Measurements from ENCODE around the gene BHLHE23. TPM values are rescaled to one million over a fixed set of nuclear protein-coding genes. Genes with fewer than 3 reads are reported as not detected.

Gene BHLHE23
- total RNA-seq, 1 donor from 2014 or later: not detected

GRCh38 chr20:62975251-62975760 is 31.5 kb downstream of the BHLHE23 start:
- no peak for DNase-seq (ENCODE audit: low read depth)

GRCh38 chr20:62972845-62973745 is 33.7 kb downstream of the BHLHE23 start:
- no peak for DNase-seq (ENCODE audit: low read depth)

GRCh38 chr20:62971950-62972844 is 34.6 kb downstream of the BHLHE23 start:
- peak; percentile 76 for DNase-seq (ENCODE audit: low read depth)

DNA sequence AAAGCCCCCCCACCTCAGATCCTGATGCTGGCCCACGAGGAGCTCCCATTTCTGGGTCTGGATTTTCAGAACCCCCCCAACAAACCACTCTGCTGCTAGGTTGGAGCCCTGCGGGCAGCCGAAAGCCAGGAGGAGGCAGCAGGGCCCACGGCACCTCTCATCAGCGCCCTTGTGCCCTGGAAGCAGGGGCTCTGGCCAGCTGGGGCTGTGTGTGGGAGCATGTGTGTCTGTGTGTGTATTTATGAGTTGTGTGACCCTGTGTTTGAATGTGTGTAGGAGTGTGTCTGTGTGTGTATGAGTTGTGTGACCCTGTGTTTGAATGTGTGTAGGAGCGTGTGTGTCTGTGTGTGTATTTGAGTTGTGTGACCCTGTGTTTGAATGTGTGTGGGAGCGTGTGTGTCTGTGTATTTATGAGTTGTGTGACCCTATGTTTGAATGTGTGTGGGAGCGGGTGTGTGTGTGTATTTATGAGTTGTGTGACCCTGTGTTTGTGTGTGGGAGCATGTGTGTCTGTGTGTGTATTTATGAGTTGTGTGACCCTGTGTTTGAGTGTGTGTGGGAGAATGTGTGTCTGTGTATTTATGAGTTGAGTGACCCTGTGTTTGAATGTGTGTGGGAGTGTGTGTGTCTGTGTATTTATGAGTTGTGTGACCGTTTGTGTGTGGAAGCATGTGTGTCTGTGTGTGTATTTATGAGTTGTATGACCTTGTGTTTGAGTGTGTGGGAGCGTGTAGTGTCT is 35.4 kb downstream of the BHLHE23 start:
- DNase-seq (ENCODE audit: low read depth): no peak

DNA sequence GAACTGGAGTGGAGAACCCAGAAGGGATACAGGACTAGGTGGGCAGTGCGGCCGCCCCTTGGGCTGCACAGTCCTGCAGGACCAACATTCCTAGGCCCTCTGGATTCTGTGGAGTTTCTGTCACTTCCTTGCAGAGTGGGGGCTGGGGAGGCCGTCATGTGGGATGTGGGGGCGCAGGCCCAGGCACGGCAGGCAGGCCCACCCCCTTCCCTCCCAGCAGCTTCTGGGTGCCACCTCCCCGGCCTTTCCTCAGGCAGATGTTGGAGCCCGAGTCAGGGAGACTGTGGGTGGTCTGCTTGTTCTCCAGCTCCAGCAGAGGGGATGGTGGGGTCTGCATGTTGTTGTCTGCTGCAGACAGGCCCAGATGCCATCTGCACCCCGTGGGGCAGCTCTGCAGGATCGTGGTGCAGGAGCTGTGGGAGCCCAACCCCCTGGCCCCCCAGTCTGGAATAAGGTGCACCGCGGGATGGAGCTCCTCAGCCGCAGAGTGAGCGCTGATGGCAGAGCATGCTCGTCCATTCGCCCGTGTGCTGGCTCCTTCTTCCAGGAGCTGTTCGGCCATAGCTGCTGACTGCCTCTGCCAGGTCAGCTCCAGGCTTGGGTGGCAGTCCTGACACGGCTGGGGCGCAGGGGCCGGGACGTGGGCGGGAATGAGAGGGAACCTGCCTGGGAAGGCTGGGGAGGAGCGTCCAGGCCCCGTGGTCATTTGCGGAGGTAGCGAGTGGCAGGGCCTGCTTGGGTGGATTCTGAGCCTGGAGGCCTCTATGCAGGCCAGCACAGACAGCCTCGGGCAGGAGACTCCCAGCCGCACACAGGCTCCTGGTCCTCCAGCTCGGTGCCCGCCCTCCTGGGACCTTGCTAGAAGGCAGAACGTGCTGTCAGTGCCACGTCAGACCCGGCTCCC is 36.2 kb downstream of the BHLHE23 start:
- no peak for DNase-seq (ENCODE audit: low read depth)

DNA sequence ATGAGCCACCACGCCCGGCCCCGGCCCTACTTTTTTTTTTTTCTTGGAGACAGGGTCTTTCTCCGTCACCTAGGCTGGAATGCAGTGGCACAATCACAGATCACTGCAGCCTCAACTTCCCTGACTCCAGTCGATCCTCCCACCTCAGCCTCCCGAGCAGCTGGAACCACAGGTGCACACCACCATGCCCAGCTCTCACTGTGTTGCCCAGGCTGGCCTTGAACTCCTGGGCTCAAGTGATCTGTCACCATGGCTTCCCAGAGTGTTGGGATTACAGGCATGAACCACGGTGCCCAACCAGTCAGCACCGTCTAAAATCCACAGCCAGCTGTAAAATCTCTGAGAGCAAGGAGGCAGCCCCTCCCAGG is 36.8 kb downstream of the BHLHE23 start:
- no peak for DNase-seq (ENCODE audit: low read depth)

- DNase-seq (ENCODE audit: low read depth): no peak
Observed at GRCh38 chr20:62969179-62969760, 37.5 kb downstream of the BHLHE23 start.

DNA sequence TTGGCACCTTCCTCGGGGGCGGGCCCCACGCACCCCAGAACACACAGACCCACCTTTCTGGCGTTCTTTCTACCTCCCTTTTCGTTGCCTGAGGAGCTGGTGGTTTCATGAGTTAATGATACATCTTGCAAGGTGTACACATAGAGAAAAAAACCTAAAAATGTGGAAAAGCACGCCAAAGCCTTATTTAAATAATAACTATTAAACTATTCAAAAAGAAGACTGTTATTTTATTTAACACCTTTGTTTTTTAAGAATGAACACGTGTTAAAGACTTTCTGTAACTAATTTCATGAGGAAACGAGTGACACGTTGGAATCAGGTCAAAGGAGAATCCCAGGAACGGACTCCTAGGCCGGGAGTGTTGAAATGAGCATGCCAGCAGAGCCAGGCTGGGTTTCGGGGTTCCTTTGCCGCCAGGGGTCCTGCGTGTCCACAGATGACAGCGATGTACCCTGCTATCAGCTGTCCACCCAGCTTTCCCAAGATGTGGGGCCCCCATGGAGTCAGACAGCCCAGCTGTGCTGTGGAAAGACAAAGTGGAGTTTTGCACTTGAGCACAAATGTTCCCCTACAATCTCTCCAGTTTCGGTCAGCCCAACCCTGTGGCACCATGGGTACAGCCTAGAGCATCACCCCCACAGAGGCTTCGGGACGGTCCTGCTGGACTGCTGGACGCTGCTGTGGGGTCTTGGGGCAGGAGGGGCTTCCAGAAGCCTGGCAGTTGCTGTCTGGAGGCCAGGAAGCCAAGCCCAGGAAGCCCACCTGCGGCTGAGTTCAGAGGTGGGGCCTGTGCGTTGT is 38.2 kb downstream of the BHLHE23 start:
- DNase-seq (ENCODE audit: low read depth): no peak

DNA sequence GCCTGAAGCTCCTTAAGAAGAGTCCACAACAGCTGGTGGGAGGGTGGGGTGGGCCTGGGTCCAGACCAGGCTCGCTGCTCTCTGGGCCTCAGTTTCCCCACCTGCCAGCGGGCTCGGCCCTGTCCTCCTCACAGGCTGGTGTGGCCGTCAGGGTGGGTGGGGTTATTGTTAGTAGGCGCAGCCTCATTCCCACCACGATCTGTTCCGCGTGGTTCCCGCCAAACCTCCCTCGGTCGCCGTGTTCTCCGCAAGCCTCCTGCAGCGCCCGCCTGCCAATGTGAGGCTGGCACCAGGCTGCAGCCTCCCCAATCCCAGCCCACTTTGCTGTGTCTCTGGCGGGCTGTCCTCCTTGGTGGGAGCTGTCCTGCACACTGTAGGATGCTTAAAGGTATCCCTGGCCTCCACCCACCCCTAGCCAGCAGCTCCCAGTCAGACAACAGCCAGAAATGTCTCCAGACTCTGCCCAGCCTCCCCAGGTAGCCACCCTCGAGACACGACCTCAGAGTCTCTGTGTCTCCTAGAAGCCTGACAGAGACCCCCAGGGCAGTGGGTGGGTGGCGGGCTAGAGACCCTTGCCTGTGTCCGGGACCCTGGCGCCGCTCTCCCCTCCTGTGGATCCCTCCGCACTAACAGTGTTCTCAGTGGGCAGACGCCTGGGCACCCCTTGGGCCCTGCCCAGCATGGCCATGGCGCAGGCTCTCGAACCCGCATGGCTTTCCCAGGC is 39.0 kb downstream of the BHLHE23 start:
- no peak for DNase-seq (ENCODE audit: low read depth)

DNA sequence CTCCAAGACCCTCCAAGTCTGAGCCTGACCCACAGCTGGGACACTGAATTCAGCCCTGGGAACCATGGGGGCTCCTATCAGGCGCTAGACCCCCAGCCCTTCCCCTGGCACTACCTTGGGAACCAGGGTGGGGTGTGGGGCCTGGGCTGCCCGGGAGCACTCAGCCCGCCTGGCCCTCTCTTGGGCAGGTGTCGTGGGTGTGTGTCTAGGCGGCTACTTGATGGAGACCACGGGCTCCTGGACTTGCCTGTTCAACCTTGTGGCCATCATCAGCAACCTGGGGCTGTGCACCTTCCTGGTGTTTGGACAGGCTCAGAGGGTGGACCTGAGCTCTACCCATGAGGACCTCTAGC is 39.6 kb downstream of the BHLHE23 start:
- no peak for DNase-seq (ENCODE audit: low read depth)

DNA sequence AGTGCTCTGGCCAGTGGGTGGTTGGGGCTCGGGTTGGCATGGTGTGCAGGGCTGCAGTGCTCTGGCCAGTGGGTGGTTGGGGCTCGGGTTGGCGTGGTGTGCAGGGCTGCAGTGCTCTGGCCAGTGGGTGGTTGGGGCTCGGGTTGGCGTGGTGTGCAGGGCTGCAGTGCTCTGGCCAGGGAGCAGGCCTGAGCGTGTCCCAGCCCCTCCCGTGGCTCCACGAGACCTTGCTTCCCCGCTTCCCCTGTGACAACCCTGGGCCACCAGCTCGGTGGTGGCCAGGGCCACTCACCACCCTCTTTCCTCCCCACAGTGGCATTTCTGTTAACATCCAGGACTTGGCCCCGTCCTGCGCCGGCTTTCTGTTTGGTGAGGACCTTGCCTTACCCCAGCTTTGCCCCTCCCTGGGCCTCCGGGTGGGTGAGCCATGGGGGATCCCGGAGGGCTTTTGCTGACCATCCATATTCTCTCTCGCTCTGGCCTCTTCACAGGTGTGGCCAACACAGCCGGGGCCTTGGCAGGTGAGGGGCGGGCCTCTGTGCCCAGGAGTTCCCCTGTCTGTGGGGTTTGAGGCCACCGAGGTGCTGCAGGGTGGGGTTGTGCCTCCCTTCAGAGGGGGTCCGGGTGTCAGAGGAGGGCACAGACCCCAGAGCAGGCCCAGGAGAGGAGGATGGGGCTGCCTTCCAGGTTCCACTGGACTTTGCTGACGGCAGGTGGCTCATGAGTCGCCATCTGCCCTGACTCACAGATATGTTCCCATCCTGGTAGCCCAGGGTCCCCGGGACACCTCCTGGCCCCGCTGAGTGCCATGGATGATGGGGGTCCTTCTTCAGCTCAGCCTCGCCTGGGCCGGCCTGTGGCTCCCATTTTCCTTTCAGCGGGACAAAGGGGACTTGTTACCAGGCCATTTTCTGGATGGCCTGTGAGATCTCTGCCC is 40.3 kb downstream of the BHLHE23 start:
- DNase-seq (ENCODE audit: low read depth): no peak

- DNase-seq (ENCODE audit: low read depth): no peak
Observed at GRCh38 chr20:62965363-62965771, 41.4 kb downstream of the BHLHE23 start.

GRCh38 chr20:62964700-62965099 is 42.1 kb downstream of the BHLHE23 start:
- DNase-seq (ENCODE audit: low read depth): no peak

- no peak for DNase-seq (ENCODE audit: low read depth)
Observed at GRCh38 chr20:62963614-62964397, 43.0 kb downstream of the BHLHE23 start.

DNA sequence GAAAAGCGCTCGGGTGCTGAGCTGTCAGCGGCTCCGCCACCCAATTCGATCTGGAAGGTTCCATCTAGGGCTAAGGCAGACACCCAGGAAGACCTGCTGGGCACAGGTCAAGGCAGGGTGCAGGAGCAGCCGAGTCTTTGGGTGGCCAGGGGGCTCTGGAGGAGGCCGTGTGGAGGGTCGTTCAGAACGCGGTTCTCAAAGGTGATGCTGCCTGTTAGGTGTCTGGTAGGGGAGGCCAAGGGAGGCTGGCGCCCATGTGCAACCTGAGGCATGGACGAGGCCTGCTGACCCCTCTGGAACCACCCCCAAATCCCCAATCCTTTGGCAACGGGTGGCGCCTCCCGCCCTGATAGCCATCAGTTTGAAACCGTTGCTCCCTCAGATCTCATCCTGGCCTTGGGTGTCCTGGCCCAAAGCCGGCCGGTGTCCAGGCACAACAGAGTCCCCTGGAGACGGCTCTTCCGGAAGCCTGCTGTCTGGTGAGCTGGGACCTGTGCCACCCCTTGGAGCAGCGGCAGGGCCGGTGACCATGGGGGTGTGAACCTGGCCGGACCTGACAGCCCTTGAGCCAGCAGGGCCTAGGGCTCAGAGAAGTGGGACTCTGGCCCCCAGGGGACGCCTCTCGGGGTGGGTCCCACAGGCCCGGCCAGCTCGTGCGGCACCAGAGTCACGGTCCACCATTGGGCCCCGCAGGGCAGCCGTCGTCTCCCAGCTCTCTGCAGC is 43.7 kb downstream of the BHLHE23 start:
- no peak for DNase-seq (ENCODE audit: low read depth)
